Measurements from ENCODE around the gene CST8. TPM values are rescaled to one million over a fixed set of nuclear protein-coding genes. Genes with fewer than 3 reads are reported as not detected.

CST8 gene
- total RNA-seq, 1 donor from 2014 or later: not detected

GRCh38 chr20:23510000-23510590 is 19.2 kb downstream of the CST8 start:
- DNase-seq (ENCODE audit: extremely low spot score in 2 of 2): no peak
- Histone ChIP-seq H3K4me1 (no peaks in the 10 kb centered on the region), H3K27ac (no peak overlapping the region), H3K36me3 (no peaks in the 10 kb centered on the region), H3K9me3 (no peaks in the 10 kb centered on the region), H3K27me3 (no peaks in the 10 kb centered on the region), H3K4me3 (no peak overlapping the region)
- TF ChIP-seq CTCF (IDR thresholded peaks at IDR 0.05): no peak
- TF ChIP-seq POLR2A (IDR thresholded peaks at IDR 0.05): no peak
- TF ChIP-seq POLR2AphosphoS5 (IDR thresholded peaks at IDR 0.05; ENCODE audit: insufficient read depth in 1 of 2, low read depth in 1 of 2): no peak
- intact Hi-C loops (cut with DNase I): no loop called here

- intact Hi-C loops (cut with DNase I): no loop called here
- no peak overlapping the region for H3K27ac ChIP-seq
- no peaks in the 10 kb centered on the region for H3K4me1 ChIP-seq
- no peaks in the 10 kb centered on the region for H3K36me3 ChIP-seq
- no peak overlapping the region for H3K4me3 ChIP-seq
- H3K27me3 ChIP-seq: no peaks in the 10 kb centered on the region
- no peak for DNase-seq (ENCODE audit: extremely low spot score in 2 of 2)
- no peaks in the 10 kb centered on the region for H3K9me3 ChIP-seq
- no peak for TF ChIP-seq POLR2A (IDR thresholded peaks at IDR 0.05)
- no peak for TF ChIP-seq POLR2AphosphoS5 (IDR thresholded peaks at IDR 0.05; ENCODE audit: insufficient read depth in 1 of 2, low read depth in 1 of 2)
- TF ChIP-seq CTCF (IDR thresholded peaks at IDR 0.05): no peak
Measured at GRCh38 chr20:23513164-23513563, 22.2 kb downstream of the CST8 start.

- Histone ChIP-seq H3K4me3 (no peak overlapping the region), H3K36me3 (no peaks in the 10 kb centered on the region), H3K27me3 (no peaks in the 10 kb centered on the region), H3K9me3 (no peaks in the 10 kb centered on the region), H3K27ac (no peak overlapping the region), H3K4me1 (no peaks in the 10 kb centered on the region)
- intact Hi-C loops (cut with DNase I): no loop called here
- TF ChIP-seq POLR2A (IDR thresholded peaks at IDR 0.05) (no peak), POLR2AphosphoS5 (IDR thresholded peaks at IDR 0.05; ENCODE audit: insufficient read depth in 1 of 2, low read depth in 1 of 2) (no peak)
- no peak for DNase-seq (ENCODE audit: extremely low spot score in 2 of 2)
Measured at GRCh38 chr20:23514848-23515247, 23.9 kb downstream of the CST8 start.

GRCh38 chr20:23515250-23515939 is 24.5 kb downstream of the CST8 start:
- Histone ChIP-seq H3K27me3 (no peaks in the 10 kb centered on the region), H3K36me3 (no peaks in the 10 kb centered on the region), H3K4me1 (no peaks in the 10 kb centered on the region), H3K9me3 (no peaks in the 10 kb centered on the region), H3K27ac (no peak overlapping the region), H3K4me3 (no peak overlapping the region)
- intact Hi-C loops (cut with DNase I): no loop called here
- TF ChIP-seq POLR2A (IDR thresholded peaks at IDR 0.05) (no peak), CTCF (IDR thresholded peaks at IDR 0.05) (no peak), POLR2AphosphoS5 (IDR thresholded peaks at IDR 0.05; ENCODE audit: insufficient read depth in 1 of 2, low read depth in 1 of 2) (no peak)
- DNase-seq (ENCODE audit: extremely low spot score in 2 of 2): no peak

GRCh38 chr20:23517719-23518118 is 26.8 kb downstream of the CST8 start:
- DNase-seq (ENCODE audit: extremely low spot score in 2 of 2): no peak
- Histone ChIP-seq H3K4me3 (no peak overlapping the region), H3K9me3 (no peaks in the 10 kb centered on the region), H3K36me3 (no peaks in the 10 kb centered on the region), H3K27me3 (no peaks in the 10 kb centered on the region), H3K27ac (no peak overlapping the region), H3K4me1 (no peaks in the 10 kb centered on the region)
- intact Hi-C loops (cut with DNase I): no loop called here
- no peak for TF ChIP-seq CTCF (IDR thresholded peaks at IDR 0.05)
